ENCODE measurements around the gene BLACAT1.
"Not testable (repeated sequence)": the region's sequence is repeated elsewhere in the genome, so short reads cannot be mapped to it uniquely, and the experiment has no call there.

BLACAT1 gene

DNA sequence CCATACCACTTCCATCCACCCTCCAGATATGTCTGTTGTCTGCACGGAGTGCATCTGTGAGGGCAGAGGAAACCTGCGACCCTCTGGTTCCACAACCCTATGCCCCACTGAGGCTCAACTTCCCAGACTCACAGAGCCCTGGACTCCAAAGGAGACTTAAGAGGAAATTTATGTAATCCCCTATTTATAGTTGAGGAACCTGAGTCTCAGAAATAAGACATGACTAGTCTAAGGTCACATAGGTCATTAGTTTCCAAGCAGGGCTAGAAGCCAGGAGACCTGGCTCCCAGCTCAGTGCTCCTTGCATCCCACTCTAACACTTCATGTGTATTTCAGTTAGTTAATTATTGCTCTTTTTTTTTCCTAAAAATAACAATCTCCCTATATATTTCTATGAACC lies 18.3 kb downstream of the BLACAT1 start:
- no peak for DNase-seq

DNA sequence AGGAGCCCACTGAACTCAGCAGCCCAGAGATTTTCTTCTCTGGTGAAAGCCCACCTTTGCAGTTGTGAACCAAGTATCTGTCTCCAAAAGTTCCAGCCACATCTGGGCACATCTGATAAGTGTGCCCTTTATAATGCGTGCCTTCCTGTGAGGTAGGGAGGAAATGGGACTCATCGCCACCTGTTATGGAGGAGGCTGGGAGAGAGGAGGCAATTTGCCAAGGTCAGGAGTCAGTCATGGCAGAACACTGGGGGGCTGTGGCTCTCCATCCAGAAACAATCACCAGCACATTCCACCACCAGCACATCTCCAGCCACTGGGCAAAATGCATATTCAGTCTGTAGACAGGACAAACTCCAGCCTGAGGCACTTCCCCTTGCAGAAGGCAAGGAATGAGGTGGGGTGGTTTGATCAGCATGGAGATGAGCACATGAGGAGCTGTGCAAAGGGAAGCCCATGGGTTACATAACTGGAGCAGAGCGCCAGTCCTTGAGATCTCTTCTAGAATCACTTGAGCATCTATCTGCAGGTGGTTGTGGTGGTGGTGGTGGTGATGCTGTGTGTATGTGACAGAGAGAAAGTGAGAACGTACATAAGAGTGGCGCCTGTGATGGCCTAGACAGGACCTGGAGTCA lies 19.0 kb downstream of the BLACAT1 start:
- no peak for DNase-seq

GRCh38 chr1:205435578-205436573 lies 20.0 kb downstream of the BLACAT1 start:
- no peak for DNase-seq

DNA sequence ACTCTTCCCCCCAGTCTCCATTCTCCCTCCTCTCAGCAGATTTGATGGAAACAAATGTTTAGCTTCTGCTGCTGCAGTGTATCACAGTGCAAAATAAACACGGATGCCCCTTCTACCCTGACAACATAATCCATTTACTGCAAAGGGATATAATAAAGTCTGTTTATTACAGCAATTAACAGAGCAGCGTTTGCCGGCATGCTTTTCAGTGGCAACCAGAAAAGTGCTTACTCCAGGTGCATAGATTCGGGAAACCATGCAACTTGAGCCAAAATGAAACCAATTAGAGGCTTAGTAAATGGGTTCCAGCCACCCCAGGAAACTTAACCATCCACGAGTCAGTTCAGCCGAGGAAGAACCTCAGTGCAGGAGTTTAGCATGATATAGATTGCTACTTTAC lies 21.1 kb downstream of the BLACAT1 start:
- no peak for DNase-seq

- DNase-seq, result not testable (repeated sequence)
These were observed 23.2 kb downstream of the BLACAT1 start for GRCh38 chr1:205432692-205433091.

- DNase-seq, result no peak
These were observed 23.7 kb downstream of the BLACAT1 start for GRCh38 chr1:205432116-205432515.

- peak; percentile 8 for DNase-seq
These were observed 25.0 kb downstream of the BLACAT1 start for GRCh38 chr1:205430696-205431305.

DNA sequence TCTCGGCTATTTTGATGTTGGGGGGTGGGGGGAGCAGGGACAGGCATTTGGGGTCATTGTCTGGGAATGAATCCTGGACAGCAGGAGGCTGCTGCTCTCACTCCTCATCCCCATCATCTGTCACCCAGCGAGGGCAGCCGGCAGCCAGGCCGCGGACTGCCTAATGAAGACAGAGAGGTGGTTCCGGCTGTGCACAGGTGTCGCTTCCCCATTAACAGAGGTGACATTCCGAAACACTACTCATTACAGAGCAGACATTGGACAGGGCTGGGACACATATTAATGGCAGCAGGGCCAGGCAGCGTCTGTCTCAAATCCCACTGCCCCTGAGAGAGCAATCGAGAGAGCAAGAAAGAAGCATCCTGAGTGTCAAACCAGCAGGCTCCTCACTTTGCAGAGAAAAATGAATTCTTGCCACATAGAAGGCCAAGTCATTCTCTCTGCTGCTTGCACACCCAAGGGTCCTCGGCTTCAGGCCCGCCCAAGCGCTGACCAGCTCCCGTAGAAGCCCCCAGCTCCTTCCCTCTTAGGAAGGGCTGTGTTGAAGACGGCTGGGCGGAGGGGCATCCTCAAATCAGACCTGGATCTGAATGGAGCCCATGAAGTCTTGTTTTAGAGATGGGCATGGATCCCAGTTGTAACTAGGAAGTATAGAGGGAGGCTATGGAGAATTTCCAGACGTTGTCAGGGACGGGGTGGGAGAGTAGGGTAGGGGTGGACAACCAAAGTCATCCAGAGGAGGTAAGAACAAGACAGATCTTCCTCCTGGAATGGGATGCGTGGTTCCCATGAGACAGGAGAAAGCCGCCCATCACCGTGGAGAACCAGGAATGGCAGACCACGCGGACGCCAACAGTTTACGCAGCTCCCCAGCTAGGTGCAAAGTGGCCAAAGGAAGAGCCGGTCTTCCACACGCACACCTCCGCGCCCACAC lies 25.8 kb downstream of the BLACAT1 start:
- DNase-seq, result no peak

DNA sequence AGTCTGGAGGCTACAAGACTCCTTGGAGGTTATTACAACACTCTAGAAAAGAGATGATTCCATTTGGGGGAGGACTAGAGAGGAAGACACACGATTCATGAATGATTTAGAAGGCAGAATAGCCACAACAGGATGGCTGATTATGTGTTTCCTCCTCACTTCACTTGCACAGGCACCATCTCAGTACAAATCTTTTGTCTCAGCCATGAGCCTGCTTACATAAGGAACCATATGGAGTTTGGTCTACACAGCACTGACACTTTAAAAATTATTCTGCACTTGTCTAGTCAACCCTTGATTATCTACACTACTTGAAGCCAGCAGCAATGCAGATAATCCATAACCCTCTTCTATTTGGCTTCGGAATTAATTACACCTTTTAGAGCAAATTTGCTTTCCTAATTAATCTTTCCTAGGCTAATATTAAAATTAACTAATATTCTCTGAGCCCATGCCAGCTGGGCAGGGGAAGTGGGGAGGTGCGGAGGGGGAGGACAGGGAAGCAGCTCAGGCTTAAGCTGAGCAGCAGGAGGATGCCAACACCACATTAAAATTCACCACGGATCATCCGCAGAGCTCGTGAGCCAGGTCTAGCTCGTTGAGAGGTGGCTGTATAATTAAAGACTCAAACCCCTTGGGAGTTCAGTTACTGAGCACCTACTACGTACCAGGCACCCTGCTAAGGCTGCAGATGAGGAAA lies 30.8 kb downstream of the BLACAT1 start:
- DNase-seq, result no peak

DNA sequence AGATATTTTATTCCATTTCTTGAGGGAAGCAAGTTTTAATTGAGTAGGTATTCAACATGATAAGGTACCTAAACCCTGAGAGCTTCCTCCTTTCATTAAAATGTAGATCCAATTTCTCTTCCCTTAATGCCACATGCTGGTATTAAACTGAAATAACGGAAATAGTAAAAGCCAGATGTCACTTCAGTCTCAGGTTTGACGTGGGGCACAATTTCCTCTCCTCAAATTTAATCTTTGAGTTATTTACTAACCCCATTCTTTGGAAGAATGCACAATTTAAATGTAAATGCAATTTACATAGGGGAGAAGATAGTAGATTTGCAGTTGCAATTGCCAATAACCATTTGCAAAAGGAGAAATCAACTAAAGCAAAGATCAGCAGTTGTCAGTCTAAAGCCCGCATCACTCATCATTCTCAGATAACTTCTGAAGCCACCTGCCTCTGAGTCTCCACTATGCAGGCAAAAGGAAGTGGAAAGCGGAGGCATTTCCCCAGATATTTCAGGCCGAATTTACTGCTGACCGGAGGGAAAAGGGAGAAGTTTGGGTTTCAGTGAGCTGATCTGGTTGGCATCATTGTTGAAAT lies 31.9 kb downstream of the BLACAT1 start:
- DNase-seq, result no peak

- DNase-seq, result no peak
These were observed 32.7 kb downstream of the BLACAT1 start for GRCh38 chr1:205422993-205423642.

DNA sequence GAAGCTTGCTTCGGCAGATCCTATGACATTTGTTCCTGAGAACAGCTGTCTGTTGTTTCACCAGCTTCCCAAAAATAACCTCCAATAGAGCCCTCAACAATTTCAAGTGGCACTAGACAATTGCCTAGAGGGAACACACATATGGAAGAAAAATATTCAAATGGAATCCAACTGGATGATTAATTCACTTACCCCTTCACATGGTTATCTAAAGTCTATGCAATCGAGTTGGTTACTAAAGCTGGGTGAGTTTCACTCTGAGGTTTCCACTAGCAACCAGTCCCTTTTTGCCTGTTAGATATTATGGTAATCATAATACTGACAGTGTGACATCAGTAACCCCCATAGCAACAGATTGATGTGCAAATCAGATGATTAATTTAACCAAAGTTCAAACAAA lies 34.0 kb downstream of the BLACAT1 start, which contains the start of gene LEMD1:
Gene LEMD1 (minus strand): TSS at position 259 of the 400 bp plus-strand sequence. CDS start 1,520 bp downstream, outside the sequence.
- DNase-seq, result no peak

DNA sequence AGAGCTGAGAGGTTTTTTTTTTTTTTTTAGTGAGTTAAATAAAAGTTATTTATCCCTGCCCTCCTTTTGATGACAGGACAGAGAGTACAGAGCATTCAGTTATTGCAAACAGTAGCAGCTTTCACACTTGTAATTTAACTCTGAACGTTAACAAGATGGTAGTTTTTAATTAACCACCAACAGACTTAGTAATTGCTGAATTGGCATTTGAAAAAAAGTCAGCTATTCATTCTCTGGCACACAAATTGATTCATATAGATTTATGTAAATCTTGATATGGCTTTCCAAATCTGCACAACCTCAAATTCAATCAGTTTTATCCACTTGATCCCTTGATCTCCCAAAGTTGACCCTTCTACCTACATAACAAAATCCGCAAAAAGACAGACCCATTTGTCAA lies 34.9 kb downstream of the BLACAT1 start:
- no peak for DNase-seq

- no peak for DNase-seq
These were observed 37.8 kb downstream of the BLACAT1 start for GRCh38 chr1:205417870-205418635.

- DNase-seq, result no peak
These were observed 39.5 kb downstream of the BLACAT1 start for GRCh38 chr1:205416322-205416721.

DNA sequence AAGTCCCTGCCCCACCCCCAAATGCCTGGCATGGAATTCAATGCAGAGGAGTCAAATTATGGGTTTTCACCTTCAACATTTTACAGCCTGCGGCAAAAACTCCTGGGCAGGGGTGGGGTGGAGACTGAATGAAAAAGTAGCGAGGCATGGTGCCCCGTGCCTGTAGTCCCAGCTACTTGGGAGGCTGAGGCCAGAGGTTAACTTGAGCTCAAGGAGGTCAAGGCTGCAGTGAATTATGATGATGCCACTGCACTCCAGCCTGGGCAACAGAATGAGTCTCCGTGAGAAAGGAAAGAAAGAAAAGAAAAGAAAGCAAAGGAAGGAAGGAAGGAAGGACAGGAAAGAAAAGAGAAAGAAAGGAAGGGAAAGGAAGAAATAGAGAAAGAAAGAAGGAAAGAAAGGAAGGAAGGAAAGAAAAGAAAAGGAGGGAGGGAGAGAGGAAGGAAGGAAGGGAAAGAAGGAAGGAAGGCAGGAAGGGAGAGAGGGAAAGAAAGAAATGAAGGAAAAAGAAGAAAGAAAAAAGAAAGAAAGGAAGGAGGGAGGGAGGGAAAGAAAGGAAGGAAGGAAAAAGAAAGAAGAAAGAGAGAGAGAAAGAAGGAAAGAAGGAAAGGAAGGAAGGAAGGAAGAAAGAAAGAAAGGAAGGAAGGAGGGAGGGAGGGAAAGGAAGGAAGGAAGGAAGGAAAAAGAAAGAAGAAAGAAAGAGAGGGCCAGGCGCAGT lies 45.1 kb downstream of the BLACAT1 start:
- no peak for DNase-seq

DNA sequence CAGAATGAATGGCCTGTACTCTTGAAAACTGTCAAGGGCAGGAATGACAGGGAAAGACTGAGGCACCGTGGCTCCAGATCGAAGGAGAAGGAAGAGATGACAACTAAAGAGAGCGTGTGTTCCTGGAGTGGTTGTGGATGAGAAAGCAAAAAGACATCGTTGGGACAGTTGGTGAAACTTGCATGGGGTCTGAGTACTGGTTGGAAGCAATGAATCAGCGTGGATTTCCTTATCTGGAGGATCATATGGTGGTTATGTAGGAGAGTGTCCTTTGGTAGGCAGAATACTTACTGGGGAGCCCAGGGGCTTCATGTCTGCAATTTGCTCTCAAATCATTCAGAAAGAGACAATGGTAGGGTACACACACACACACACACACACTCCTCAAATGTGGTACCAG lies 47.9 kb downstream of the BLACAT1 start:
- DNase-seq, result no peak

DNA sequence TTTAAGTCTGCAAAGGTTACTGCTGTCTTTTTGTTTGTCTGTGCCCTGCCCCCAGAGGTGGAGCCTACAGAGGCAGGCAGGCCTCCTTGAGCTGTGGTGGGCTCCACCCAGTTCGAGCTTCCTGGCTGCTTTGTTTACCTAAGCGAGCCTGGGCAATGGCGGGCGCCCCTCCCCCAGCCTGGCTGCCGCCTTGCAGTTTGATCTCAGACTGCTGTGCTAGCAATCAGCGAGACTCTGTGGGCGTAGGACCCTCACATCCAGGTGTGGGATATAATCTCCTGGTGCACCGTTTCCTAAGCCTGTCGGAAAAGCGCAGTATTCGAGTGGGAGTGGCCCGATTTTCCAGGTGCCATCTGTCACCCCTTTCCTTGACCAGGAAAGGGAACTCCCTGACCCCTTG lies 49.6 kb downstream of the BLACAT1 start:
- DNase-seq, result not testable (repeated sequence)
